Measurements from ENCODE around the gene PTPRF.
"Not testable (repeated sequence)": the region's sequence is repeated elsewhere in the genome, so short reads cannot be mapped to it uniquely, and the experiment has no call there.

DNA sequence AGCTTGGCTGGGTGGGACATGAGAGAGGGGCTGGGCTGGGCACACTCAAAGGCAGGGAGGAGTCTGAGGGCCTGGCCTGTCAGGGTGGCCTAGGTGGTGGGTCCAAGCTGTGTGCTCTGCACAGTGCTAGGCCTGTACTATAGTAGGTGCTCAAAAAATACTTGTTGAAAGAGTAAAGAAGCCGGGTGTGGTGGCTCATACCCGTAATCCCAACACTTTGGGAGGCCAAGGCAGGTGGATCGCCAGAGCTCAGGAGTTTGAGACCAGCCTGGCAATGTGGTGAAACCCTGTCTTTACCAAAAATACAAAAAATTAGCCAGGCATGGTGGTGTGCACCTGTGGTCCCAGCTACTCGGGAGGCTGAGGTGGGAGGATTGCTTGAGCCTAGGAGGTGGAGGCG lies 18.7 kb downstream of the PTPRF start:
- TF ChIP-seq POLR2A (IDR thresholded peaks at IDR 0.05) = not testable (repeated sequence)
- TF ChIP-seq, protein P1, sequence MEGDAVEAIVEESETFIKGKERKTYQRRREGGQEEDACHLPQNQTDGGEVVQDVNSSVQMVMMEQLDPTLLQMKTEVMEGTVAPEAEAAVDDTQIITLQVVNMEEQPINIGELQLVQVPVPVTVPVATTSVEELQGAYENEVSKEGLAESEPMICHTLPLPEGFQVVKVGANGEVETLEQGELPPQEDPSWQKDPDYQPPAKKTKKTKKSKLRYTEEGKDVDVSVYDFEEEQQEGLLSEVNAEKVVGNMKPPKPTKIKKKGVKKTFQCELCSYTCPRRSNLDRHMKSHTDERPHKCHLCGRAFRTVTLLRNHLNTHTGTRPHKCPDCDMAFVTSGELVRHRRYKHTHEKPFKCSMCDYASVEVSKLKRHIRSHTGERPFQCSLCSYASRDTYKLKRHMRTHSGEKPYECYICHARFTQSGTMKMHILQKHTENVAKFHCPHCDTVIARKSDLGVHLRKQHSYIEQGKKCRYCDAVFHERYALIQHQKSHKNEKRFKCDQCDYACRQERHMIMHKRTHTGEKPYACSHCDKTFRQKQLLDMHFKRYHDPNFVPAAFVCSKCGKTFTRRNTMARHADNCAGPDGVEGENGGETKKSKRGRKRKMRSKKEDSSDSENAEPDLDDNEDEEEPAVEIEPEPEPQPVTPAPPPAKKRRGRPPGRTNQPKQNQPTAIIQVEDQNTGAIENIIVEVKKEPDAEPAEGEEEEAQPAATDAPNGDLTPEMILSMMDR (IDR thresholded peaks at IDR 0.05) = not testable (repeated sequence)

Data from ovary (tissue), 3 donors.